ENCODE results near the gene ALDH1L2.

DNA sequence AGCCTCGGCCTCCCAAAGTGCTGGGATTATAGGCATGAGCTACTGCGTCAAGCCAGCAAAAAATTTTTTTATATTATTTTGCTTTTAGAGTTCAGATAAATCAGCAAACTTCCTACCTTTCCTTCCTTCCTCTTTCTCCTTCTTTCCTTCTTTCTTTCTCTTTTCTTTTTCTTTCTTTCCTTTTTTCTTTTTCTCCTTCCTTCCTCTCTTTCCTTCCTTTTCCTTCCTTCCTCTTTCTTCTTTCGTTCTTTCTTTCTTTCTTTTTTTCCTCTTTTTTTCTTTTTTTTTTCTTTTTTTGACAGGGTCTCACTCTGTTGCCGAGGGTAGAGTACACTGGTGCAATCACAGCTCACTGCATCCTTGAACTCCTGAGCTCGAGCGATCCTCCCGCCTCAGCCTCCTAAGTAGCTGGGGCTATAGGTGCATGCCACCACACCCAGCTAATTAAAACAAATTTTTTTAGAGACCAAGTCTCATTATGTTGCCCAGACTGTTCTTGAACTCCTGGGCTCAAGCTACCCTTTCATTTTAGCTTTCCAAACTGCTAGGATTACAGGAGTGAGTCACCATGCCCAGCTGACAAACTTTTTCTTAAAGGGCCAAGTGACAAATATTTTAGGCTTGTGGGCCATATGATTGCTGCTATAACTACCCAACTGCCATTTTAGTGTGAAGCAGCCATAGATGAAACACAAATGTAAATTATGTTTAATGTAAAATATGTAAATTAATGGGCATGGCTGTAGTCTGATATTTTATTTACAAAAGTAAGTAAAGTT is 16.1 kb upstream of the ALDH1L2 start:
- TF ChIP-seq TAF1 (IDR thresholded peaks at IDR 0.05; ENCODE audit: borderline replicate concordance, low read depth, low read length) (no peak), POLR2AphosphoS5 (IDR thresholded peaks at IDR 0.05; ENCODE audit: low read depth, low read length) (no peak), POLR2A (IDR thresholded peaks at IDR 0.05; ENCODE audit: low read depth, low read length) (no peak)

Data from GM12892 (cell line).